ENCODE data around the gene SPATS1.

GRCh38 chr6:44310241-44310640 is 32.2 kb upstream of the SPATS1 start:
- TF ChIP-seq, protein P1, sequence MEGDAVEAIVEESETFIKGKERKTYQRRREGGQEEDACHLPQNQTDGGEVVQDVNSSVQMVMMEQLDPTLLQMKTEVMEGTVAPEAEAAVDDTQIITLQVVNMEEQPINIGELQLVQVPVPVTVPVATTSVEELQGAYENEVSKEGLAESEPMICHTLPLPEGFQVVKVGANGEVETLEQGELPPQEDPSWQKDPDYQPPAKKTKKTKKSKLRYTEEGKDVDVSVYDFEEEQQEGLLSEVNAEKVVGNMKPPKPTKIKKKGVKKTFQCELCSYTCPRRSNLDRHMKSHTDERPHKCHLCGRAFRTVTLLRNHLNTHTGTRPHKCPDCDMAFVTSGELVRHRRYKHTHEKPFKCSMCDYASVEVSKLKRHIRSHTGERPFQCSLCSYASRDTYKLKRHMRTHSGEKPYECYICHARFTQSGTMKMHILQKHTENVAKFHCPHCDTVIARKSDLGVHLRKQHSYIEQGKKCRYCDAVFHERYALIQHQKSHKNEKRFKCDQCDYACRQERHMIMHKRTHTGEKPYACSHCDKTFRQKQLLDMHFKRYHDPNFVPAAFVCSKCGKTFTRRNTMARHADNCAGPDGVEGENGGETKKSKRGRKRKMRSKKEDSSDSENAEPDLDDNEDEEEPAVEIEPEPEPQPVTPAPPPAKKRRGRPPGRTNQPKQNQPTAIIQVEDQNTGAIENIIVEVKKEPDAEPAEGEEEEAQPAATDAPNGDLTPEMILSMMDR (IDR thresholded peaks at IDR 0.05; ENCODE audit: borderline replicate concordance, extremely low read depth, low read length, poor library complexity, severe bottlenecking): no peak
- TF ChIP-seq EZH2 (IDR thresholded peaks at IDR 0.05; ENCODE audit: borderline replicate concordance, low read depth, low read length, severe bottlenecking): no peak

Data from DND-41 (cell line).